IPS-20b (cell line): Measurements from ENCODE around the gene CREB5.

ENCODE experiments used
- H3K27ac ChIP-seq: one replicate; pipeline ENCODE4 v1.5.1; 2013; ENCODE audit warnings: low read length
- H3K27me3 ChIP-seq: 2 replicates; pipeline ENCODE4 v1.6.1; 2013; ENCODE audit warnings: mild to moderate bottlenecking, low read length, inconsistent platforms; ENCODE audit not compliant: insufficient read depth
- H3K36me3 ChIP-seq: 2 replicates; pipeline ENCODE4 v1.6.1; 2013; ENCODE audit warnings: low read depth, mild to moderate bottlenecking, inconsistent platforms, low read length, moderate library complexity; ENCODE audit not compliant: insufficient read depth
- H3K4me1 ChIP-seq: 2 replicates; pipeline ENCODE4 v1.6.1; 2013; ENCODE audit warnings: mild to moderate bottlenecking, control low read depth, inconsistent platforms, low read length, moderate library complexity; ENCODE audit not compliant: insufficient read depth
- H3K4me3 ChIP-seq: 2 replicates; pipeline ENCODE4 v1.5.1; 2013; ENCODE audit warnings: mild to moderate bottlenecking, low read length, inconsistent platforms
- H3K9ac ChIP-seq: 2 replicates; pipeline ENCODE4 v1.6.1; 2013; ENCODE audit warnings: low read depth, mild to moderate bottlenecking, inconsistent platforms, low read length, moderate library complexity
- H3K9me3 ChIP-seq: 2 replicates; pipeline ENCODE4 v1.6.1; 2013; ENCODE audit warnings: mild to moderate bottlenecking, low read depth, low read length, inconsistent platforms; ENCODE audit not compliant: insufficient read depth

The CREB5 gene

GRCh38 chr7:28442540-28443420 is 30.5 kb downstream of the CREB5 start:
- Histone ChIP-seq H3K9ac (no peak overlapping the region), H3K9me3 (no peaks in the 10 kb centered on the region), H3K27me3 (no peaks in the 10 kb centered on the region), H3K27ac (no peak overlapping the region), H3K4me1 (peaks cover 5% of the 10 kb centered on the region), H3K4me3 (no peak overlapping the region), H3K36me3 (no peaks in the 10 kb centered on the region)

GRCh38 chr7:28446131-28446530 is 33.8 kb downstream of the CREB5 start:
- Histone ChIP-seq H3K4me3 (no peak overlapping the region), H3K27ac (no peak overlapping the region), H3K4me1 (no peaks in the 10 kb centered on the region), H3K36me3 (no peaks in the 10 kb centered on the region), H3K9ac (no peak overlapping the region), H3K27me3 (no peaks in the 10 kb centered on the region), H3K9me3 (no peaks in the 10 kb centered on the region)

DNA sequence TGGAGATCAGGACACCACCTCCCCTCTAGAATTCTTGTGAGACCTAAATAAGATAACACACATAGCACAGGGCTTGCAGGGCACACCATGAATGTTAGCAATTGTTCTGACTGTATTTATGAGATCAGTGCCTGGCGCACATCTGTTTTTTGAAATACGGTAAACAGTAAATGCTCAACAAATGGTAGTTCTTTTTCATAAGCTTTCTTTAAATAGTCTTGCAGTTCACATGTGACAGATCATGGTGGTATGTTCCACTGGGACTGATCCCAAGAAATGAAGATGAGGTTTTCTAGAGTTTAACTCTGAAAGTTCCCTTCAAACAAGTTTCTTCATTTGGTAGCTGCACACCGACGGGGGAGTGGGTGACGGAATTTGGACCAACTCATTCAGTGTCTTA is 34.8 kb downstream of the CREB5 start:
- Histone ChIP-seq H3K9me3 (no peaks in the 10 kb centered on the region), H3K4me3 (no peak overlapping the region), H3K9ac (no peak overlapping the region), H3K27ac (no peak overlapping the region), H3K36me3 (no peaks in the 10 kb centered on the region), H3K4me1 (no peaks in the 10 kb centered on the region), H3K27me3 (no peaks in the 10 kb centered on the region)

GRCh38 chr7:28448708-28449107 is 36.4 kb downstream of the CREB5 start:
- no peaks in the 10 kb centered on the region for H3K36me3 ChIP-seq
- H3K27me3 ChIP-seq = no peaks in the 10 kb centered on the region
- no peaks in the 10 kb centered on the region for H3K9me3 ChIP-seq
- no peak overlapping the region for H3K27ac ChIP-seq
- no peak overlapping the region for H3K9ac ChIP-seq
- no peaks in the 10 kb centered on the region for H3K4me1 ChIP-seq
- H3K4me3 ChIP-seq = no peak overlapping the region

- H3K27me3 ChIP-seq = no peaks in the 10 kb centered on the region
- no peaks in the 10 kb centered on the region for H3K36me3 ChIP-seq
- peaks cover 12% of the 10 kb centered on the region for H3K4me1 ChIP-seq
- H3K27ac ChIP-seq = no peak overlapping the region
- no peak overlapping the region for H3K4me3 ChIP-seq
- H3K9me3 ChIP-seq = no peaks in the 10 kb centered on the region
- no peak overlapping the region for H3K9ac ChIP-seq
Observed at GRCh38 chr7:28452681-28453080, 40.4 kb downstream of the CREB5 start.

- Histone ChIP-seq H3K27ac (no peak overlapping the region), H3K36me3 (no peaks in the 10 kb centered on the region), H3K9me3 (no peaks in the 10 kb centered on the region), H3K4me3 (no peak overlapping the region), H3K9ac (no peak overlapping the region), H3K4me1 (peaks cover 12% of the 10 kb centered on the region), H3K27me3 (no peaks in the 10 kb centered on the region)
Observed at GRCh38 chr7:28455486-28455885, 43.2 kb downstream of the CREB5 start.

DNA sequence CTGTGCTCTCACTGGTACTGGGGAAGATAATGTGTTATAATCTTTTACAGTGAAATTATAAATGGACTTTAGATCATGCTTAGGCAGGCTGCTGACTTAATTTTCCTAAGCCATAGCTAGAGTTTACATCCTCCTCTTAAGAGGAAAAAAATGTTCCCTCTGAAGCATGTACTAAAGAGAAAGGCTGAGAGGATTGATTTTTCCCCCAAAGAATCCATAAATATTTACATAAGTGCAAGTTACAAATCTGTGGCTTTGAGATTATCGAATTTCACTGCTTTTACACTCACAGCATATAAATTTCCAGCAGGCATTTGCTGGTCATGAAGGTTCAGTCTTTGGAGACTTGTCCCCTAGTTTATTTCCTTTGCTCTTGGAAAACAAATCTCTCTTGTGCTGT is 43.7 kb downstream of the CREB5 start:
- Histone ChIP-seq H3K9me3 (no peaks in the 10 kb centered on the region), H3K27ac (no peak overlapping the region), H3K4me1 (peaks cover 12% of the 10 kb centered on the region), H3K9ac (no peak overlapping the region), H3K36me3 (no peaks in the 10 kb centered on the region), H3K4me3 (no peak overlapping the region), H3K27me3 (no peaks in the 10 kb centered on the region)

DNA sequence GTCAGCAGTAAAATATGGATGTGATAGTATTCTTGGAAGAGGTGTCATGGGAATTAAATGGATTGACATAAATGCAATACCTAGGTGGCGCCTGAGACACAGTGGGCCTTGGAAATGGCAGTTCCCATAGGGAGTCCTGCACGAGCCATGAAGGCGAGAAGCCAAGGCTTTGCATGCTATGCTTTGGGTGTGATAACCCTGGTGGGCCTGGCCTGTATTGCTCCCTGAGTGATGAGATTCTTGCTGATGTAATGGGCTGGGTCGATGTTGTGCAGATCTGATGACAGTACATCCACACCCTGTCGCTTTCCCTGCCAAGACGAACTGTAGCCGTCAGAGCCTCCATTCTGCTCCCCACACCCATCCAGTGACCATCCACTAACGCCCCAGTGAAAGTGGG is 46.4 kb downstream of the CREB5 start:
- H3K27ac ChIP-seq = no peak overlapping the region
- peaks cover 12% of the 10 kb centered on the region for H3K4me1 ChIP-seq
- H3K9me3 ChIP-seq = no peaks in the 10 kb centered on the region

GRCh38 chr7:28459306-28459705 is 47.0 kb downstream of the CREB5 start:
- Histone ChIP-seq H3K9ac (no peak overlapping the region), H3K27me3 (no peaks in the 10 kb centered on the region), H3K9me3 (no peaks in the 10 kb centered on the region), H3K4me3 (no peak overlapping the region), H3K4me1 (peaks cover 12% of the 10 kb centered on the region), H3K36me3 (no peaks in the 10 kb centered on the region), H3K27ac (no peak overlapping the region)

More for the DNA sequence above, 46.4 kb downstream of the CREB5 start:
- Histone ChIP-seq H3K27me3 (no peaks in the 10 kb centered on the region), H3K36me3 (no peaks in the 10 kb centered on the region), H3K4me3 (no peak overlapping the region), H3K9ac (no peak overlapping the region)

GRCh38 chr7:28465697-28466096 is 53.4 kb downstream of the CREB5 start:
- Histone ChIP-seq H3K4me3 (no peak overlapping the region), H3K9ac (no peak overlapping the region), H3K4me1 (no peaks in the 10 kb centered on the region), H3K36me3 (no peaks in the 10 kb centered on the region), H3K9me3 (no peaks in the 10 kb centered on the region), H3K27me3 (no peaks in the 10 kb centered on the region), H3K27ac (no peak overlapping the region)

GRCh38 chr7:28466341-28466740 is 54.0 kb downstream of the CREB5 start:
- H3K9ac ChIP-seq = no peak overlapping the region
- no peaks in the 10 kb centered on the region for H3K4me1 ChIP-seq
- H3K36me3 ChIP-seq = no peaks in the 10 kb centered on the region
- H3K27ac ChIP-seq = no peak overlapping the region
- no peaks in the 10 kb centered on the region for H3K9me3 ChIP-seq
- no peaks in the 10 kb centered on the region for H3K27me3 ChIP-seq
- H3K4me3 ChIP-seq = no peak overlapping the region

GRCh38 chr7:28466885-28467284 is 54.6 kb downstream of the CREB5 start:
- H3K4me1 ChIP-seq = no peaks in the 10 kb centered on the region
- no peak overlapping the region for H3K9ac ChIP-seq
- no peaks in the 10 kb centered on the region for H3K9me3 ChIP-seq
- no peaks in the 10 kb centered on the region for H3K36me3 ChIP-seq
- no peak overlapping the region for H3K4me3 ChIP-seq
- no peak overlapping the region for H3K27ac ChIP-seq
- H3K27me3 ChIP-seq = no peaks in the 10 kb centered on the region
